Purkinje cell (primary cell): ENCODE measurements around the gene HTRA1. TPM values are rescaled to one million over a fixed set of nuclear protein-coding genes. Genes with fewer than 3 reads are reported as not detected.

Experiments
- polyA plus RNA-seq: library from polyadenylated mRNA; unstranded; fragments of >200 nt; fragmentation: Nextera tagmentation; gene quantifications from 2 replicates; pipeline ENCODE4 v1.2.1, GENCODE V29; 2014

Gene HTRA1
- polyA plus RNA-seq: 73.1 and 85.0 TPM in 2 replicates

GRCh38 chr10:122461367-122461728, at the start of gene HTRA1:
Gene HTRA1, plus strand, starts transcription at chr10:122461553. Its CDS starts 100 bp downstream, at chr10:122461653.

DNA sequence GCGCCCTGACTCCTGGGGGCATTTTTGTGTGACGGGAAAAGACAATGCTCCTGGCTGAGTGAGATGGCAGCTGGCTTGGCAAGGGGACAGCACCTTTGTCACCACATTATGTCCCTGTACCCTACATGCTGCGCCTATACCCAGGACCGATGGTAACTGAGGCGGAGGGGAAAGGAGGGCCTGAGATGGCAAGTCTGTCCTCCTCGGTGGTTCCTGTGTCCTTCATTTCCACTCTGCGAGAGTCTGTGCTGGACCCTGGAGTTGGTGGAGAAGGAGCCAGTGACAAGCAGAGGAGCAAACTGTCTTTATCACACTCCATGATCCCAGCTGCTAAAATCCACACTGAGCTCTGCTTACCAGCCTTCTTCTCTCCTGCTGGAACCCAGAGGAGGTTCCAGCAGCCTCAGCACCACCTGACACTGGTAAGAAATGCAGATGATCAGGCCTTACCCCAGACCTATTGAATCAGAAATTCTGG, 6.7 kb upstream of the HTRA1 start, which contains the start of gene ARMS2:
TSS of gene ARMS2 (plus strand) at position 51 of the 478 bp plus-strand sequence. CDS start at position 126, 75 bp downstream.

DNA sequence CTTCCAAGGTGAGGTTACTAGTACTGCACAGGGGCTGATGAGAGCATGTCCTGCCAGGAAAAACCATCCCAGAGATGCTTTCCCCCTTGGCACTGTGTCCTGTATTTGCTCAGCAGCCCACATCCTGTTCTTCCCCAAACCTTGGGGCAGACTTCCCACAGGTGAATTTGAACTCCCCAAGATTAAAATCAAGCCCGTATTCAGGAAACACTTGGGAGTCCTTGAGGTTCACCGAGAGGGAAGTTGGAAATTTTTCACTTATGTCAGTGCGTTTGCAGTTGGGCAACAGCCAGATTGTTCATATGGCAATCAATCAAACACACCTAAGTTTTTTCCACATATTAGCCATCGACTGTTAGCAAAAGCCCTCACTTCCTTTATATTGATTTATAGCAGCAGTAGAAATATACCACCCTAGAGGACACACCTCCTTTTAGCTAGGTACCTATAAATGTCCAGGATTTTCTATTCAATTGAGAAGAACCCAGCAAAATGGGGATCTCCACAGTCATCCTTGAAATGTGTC, 99.0 kb downstream of the HTRA1 start, which contains the start of gene DMBT1:
TSS of gene DMBT1 (plus strand) at position 476 of the 526 bp plus-strand sequence. CDS start at position 493, 17 bp downstream.

Other genes with a start within 250 kb of the HTRA1 start
- 1.1 TPM in 1 of 2 replicates, not detected in the other for gene BTBD16, start 190.3 kb upstream of the HTRA1 start, polyA plus RNA-seq
- 15.0 and 24.4 TPM in 2 replicates for gene PLEKHA1, start 86.8 kb upstream of the HTRA1 start, polyA plus RNA-seq
- gene ARMS2, start 6.9 kb upstream of the HTRA1 start, polyA plus RNA-seq: not detected in 2 replicates
- 0.06 TPM in 1 of 2 replicates, not detected in the other for gene DMBT1, start 99.2 kb downstream of the HTRA1 start, polyA plus RNA-seq
- not detected in 2 replicates for gene C10orf120, start 238.3 kb downstream of the HTRA1 start, polyA plus RNA-seq